HUES48 (cell line): ENCODE data around the gene BCL11B.

Source experiments
- H3K27ac ChIP-seq: one replicate; pipeline ENCODE4 v1.7.0; 2013; ENCODE audit warnings: low read depth, low read length, inconsistent platforms
- H3K27me3 ChIP-seq: 2 replicates; pipeline ENCODE4 v1.6.1; 2013; ENCODE audit warnings: mild to moderate bottlenecking, low read length; ENCODE audit not compliant: control insufficient read depth, insufficient read depth
- H3K36me3 ChIP-seq: 2 replicates; pipeline ENCODE4 v1.6.1; 2013; ENCODE audit warnings: low read length; ENCODE audit not compliant: control insufficient read depth, insufficient read depth
- H3K4me1 ChIP-seq: 2 replicates; pipeline ENCODE4 v1.6.1; 2013; ENCODE audit warnings: mild to moderate bottlenecking, low read length; ENCODE audit not compliant: control insufficient read depth, insufficient read depth
- H3K4me3 ChIP-seq: 2 replicates; pipeline ENCODE4 v1.5.1; 2013; ENCODE audit warnings: mild to moderate bottlenecking, low read depth, low read length
- H3K9ac ChIP-seq: 2 replicates; pipeline ENCODE4 v1.6.1; 2013; ENCODE audit warnings: mild to moderate bottlenecking, low read depth, low read length, moderate library complexity
- H3K9me3 ChIP-seq: 2 replicates; pipeline ENCODE4 v1.6.1; 2013; ENCODE audit warnings: low read length; ENCODE audit not compliant: control insufficient read depth, insufficient read depth

The BCL11B gene

DNA sequence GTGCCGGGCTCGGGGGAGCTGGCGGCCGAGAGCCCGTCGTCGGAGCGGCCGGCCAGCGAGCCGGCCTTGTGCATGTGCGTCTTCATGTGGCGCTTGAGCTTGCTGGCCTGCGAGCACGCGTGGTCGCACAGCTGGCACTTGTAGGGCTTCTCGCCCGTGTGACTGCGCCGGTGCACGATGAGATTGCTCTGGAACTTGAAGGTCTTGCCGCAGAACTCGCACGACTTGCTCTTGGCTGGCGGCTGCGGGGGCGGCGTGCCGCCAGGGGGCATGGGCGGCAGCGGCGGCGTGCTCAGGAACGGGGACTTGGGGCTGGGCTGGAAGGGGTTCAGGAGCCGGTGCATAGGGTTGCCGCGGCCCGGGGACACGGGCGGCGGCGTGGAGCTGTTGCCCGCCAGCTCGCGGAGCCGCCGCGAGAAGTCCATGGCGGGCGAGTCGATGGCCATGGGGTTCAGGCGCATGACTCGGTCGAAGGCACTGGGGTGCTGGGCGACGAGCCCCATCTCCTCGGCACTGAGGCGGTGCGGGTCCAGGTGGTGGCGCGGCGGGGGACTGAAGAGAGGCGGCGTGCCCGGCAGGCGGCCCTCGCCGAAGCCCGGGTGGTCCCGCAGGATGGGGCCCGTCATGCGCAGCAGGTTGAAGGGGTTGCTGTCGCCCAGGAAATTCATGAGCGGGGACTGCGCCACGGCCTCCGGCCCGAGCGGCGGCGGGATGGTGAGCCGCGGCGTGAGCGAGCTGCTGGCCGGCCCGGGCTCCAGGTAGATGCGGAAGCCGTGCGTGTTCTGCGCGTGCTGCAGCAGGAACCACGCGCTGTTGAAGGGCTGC lies 96.5 kb downstream of the BCL11B start:
- Histone ChIP-seq H3K9ac (no peak overlapping the region), H3K27ac (no peak overlapping the region), H3K36me3 (0 out of 2 replicates have a peak, but pooled peaks cover 4% of the 10 kb centered on the region), H3K27me3 (no peaks in the 10 kb centered on the region), H3K4me3 (no peak overlapping the region), H3K4me1 (peaks cover 5% of the 10 kb centered on the region; the same call in 1 of the 2 replicates), H3K9me3 (no peaks in the 10 kb centered on the region)

DNA sequence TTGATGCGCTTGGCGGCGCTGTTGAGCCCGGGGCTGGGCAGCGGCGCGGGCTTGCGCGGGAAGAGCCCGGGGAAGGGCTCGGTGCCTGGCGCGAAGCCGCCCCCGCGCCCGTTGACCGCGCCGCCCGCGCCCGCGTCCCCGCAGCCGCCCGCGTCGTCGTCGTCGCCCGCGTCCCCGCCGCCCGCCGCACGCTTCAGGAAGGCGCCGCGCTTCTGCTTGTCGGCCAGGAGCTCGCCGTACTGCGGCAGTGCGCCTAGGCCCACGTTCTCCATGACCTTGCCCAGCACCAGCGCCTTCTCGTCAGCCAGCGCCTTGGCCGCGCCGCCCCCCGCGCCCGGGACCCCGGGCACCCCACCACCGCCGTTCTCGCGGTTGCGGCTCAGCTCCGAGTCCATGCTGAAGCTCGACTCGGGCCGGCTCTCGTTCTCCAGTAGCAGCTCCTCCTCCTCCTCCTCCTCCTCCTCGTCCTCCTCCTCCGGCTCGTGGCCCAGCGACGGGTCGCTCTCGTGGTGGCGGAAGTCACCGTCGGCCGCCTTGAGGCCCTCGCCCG lies 97.2 kb downstream of the BCL11B start:
- H3K27me3 ChIP-seq: no peaks in the 10 kb centered on the region
- peaks cover 8% of the 10 kb centered on the region for H3K4me1 ChIP-seq
- H3K9ac ChIP-seq: no peak overlapping the region
- H3K4me3 ChIP-seq: no peak overlapping the region
- H3K36me3 ChIP-seq: 0 out of 2 replicates have a peak, but pooled peaks cover 4% of the 10 kb centered on the region
- H3K9me3 ChIP-seq: no peaks in the 10 kb centered on the region
- H3K27ac ChIP-seq: no peak overlapping the region

DNA sequence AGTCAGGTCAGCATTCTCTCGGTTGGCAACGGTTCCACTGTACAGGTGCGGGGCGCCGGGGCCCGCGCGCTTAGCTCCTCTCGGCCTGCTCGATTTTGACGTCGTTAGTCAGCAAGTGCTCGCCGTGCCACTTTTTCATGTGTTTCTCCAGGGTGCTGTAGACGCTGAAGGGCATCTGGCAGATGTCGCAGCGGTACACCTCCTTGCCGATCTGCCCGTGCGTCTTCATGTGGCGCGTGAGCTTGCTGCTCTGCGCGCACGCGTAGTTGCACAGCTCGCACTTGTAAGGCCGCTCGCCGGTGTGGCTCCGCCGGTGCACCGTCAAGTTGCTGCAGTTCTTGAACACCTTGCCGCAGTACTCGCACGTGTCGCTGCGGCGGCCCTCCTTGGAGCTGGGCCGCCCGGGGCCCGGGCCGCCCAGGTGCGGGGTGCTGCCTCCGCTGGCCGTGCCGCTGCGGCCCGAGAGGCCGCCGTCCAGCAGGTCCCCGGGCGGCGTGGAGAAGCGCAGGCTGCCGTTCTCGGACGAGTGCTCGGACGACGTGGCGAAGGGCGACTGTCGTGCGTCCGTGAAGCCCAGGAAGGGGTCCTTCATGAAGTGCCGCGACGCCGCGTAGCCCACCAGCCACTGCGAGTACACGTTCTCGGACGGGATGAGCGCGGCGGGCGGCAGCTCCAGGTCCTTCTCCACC lies 97.8 kb downstream of the BCL11B start:
- Histone ChIP-seq H3K4me3 (no peak overlapping the region), H3K36me3 (0 out of 2 replicates have a peak, but pooled peaks cover 4% of the 10 kb centered on the region), H3K9ac (no peak overlapping the region), H3K27ac (no peak overlapping the region), H3K4me1 (peaks cover 11% of the 10 kb centered on the region), H3K27me3 (no peaks in the 10 kb centered on the region), H3K9me3 (no peaks in the 10 kb centered on the region)

GRCh38 chr14:99173506-99173905 lies 98.5 kb downstream of the BCL11B start:
- Histone ChIP-seq H3K9me3 (no peaks in the 10 kb centered on the region), H3K9ac (no peak overlapping the region), H3K36me3 (0 out of 2 replicates have a peak, but pooled peaks cover 4% of the 10 kb centered on the region), H3K4me1 (peaks cover 7% of the 10 kb centered on the region), H3K27ac (no peak overlapping the region), H3K4me3 (no peak overlapping the region), H3K27me3 (no peaks in the 10 kb centered on the region)

DNA sequence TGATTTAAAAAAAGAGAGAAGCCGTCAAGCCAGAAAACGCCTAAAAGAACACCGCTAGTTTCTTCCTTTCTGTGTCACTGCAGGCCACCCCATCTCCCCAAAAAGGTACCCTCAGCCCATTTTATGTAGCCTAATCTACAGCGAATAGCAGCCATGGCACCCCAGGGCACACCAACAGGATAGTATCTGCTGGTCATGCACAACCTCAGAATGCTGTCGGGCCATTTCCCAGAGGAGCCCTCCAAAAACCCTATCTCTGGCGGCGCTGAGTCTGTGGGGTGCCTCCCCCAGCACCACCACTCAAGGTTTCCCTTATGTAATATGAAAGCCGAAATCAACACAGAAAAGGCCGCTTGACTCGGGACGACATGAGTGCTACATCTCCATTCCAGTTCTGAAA lies 98.9 kb downstream of the BCL11B start:
- Histone ChIP-seq H3K36me3 (0 out of 2 replicates have a peak, but pooled peaks cover 4% of the 10 kb centered on the region), H3K27ac (no peak overlapping the region), H3K9me3 (no peaks in the 10 kb centered on the region), H3K9ac (no peak overlapping the region), H3K4me1 (peaks cover 6% of the 10 kb centered on the region), H3K4me3 (no peak overlapping the region), H3K27me3 (no peaks in the 10 kb centered on the region)

DNA sequence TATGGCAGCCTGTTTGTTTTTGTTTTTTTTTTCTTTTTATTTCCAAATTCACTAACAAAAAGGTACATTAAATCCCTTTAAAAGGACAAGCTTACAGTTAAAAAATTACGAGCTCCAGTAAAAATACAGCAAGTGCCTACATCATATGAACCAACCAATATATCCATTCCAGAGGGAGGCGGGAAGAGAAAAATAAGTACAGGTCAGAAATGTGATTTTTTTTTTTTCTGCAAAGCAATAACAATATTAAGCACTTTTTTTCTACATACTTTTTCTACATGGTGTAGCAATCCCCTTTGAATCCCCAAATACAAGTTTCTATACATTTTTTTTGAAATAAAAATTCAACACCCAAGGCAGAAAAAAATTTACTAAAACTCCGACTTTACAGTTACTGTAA lies 100.6 kb downstream of the BCL11B start:
- no peak overlapping the region for H3K27ac ChIP-seq
- H3K27me3 ChIP-seq: no peaks in the 10 kb centered on the region
- 0 out of 2 replicates have a peak, but pooled peaks cover 4% of the 10 kb centered on the region for H3K36me3 ChIP-seq
- no peak overlapping the region for H3K4me3 ChIP-seq
- H3K9ac ChIP-seq: no peak overlapping the region
- peaks cover 6% of the 10 kb centered on the region for H3K4me1 ChIP-seq
- no peaks in the 10 kb centered on the region for H3K9me3 ChIP-seq

DNA sequence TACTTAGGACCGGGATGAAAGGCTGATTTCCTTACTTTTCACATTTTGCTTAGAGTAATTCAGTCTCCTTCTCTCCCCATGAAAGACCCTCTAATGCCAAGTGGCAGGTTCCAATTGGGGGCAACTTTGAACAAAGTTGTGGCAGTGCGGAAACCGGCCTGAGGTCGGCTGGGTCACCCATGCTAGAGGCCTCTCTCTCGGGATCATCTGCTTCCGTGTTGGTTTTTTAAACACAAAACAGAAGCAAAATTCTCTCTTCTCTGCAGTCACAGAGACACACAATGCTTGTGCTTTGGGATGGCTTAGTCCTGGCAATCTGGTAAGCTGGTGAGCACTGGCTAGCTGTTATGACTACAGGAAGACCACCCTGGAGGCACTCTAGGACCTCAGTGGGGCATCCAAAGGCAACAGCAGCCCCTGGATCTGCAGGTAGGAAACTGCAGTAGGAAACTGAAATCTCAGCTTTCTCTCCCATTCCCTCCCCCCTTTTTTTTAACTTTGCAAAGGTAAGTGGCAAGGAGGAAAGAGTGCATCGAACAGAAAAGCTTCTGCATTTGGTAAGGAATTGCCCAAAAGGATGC lies 102.1 kb downstream of the BCL11B start:
- no peaks in the 10 kb centered on the region for H3K27me3 ChIP-seq
- H3K27ac ChIP-seq: peak overlapping the region; percentile 14
- H3K4me3 ChIP-seq: no peak overlapping the region
- H3K9ac ChIP-seq: no peak overlapping the region
- H3K9me3 ChIP-seq: no peaks in the 10 kb centered on the region
- H3K36me3 ChIP-seq: 0 out of 2 replicates have a peak, but pooled peaks cover 4% of the 10 kb centered on the region
- H3K4me1 ChIP-seq: peaks cover 6% of the 10 kb centered on the region

DNA sequence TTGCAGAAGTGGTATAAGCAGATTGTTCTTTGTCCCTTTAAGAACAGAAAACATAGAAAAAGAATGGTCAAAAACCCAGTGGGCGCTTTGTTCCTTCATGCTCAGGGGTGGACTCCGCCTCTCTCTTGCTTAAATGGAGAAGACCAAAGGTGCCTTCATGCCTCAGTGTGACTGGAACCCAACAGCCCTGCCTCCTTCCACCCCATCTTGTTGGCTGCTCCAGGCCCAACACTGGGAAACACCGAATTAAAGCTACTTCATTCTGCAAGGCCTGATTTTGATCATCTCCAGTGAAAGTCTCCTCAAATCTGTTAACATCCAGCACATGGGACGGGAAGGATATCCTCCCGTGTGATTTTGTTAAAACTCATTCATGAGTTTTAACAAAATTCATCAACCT lies 103.7 kb downstream of the BCL11B start:
- Histone ChIP-seq H3K9me3 (no peaks in the 10 kb centered on the region), H3K4me3 (no peak overlapping the region), H3K4me1 (peaks cover 6% of the 10 kb centered on the region), H3K27me3 (no peaks in the 10 kb centered on the region), H3K27ac (no peak overlapping the region), H3K9ac (no peak overlapping the region), H3K36me3 (no peaks in the 10 kb centered on the region)

- no peaks in the 10 kb centered on the region for H3K27me3 ChIP-seq
- no peaks in the 10 kb centered on the region for H3K36me3 ChIP-seq
- no peak overlapping the region for H3K9ac ChIP-seq
- H3K4me1 ChIP-seq: peaks cover 6% of the 10 kb centered on the region
- no peak overlapping the region for H3K27ac ChIP-seq
- no peaks in the 10 kb centered on the region for H3K9me3 ChIP-seq
- no peak overlapping the region for H3K4me3 ChIP-seq
Observed at GRCh38 chr14:99166506-99166905, 105.5 kb downstream of the BCL11B start.

DNA sequence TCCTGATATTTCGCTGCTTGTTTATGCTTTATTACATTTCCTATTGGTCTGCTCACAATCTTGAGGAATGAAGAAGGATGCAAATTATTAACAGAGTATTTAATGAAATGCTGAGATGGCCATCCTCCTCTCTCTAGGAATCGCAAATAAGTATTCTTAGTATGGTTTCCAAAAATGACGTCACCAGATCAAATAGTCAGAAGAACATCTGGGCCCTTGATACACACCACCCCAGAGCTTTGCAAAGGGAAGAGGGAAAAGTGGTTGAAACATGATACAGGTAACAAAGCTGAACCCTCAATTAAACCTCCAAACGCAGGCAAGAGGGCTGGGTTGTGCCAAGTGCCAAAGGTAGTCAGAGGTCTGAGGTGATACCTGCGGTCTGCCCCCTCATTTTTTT lies 107.3 kb downstream of the BCL11B start:
- Histone ChIP-seq H3K9ac (no peak overlapping the region), H3K4me3 (no peak overlapping the region), H3K4me1 (peaks cover 1% of the 10 kb centered on the region), H3K9me3 (no peaks in the 10 kb centered on the region), H3K27ac (no peak overlapping the region), H3K36me3 (no peaks in the 10 kb centered on the region), H3K27me3 (no peaks in the 10 kb centered on the region)
